Duodenal mucosa (tissue), 2 donors: ENCODE measurements around the gene WDR20.

ENCODE experiments used
- H3K27ac ChIP-seq: one replicate; pipeline ENCODE4 v1.7.0; 2013; ENCODE audit warnings: low read depth, low read length
- H3K27me3 ChIP-seq, 2 donors: one replicate each; pipeline ENCODE4 v1.7.0; 2013; ENCODE audit warnings: low read length in 2 of 2, control low read depth in 1 of 2; ENCODE audit not compliant: insufficient read depth in 2 of 2, control insufficient read depth in 1 of 2
- H3K36me3 ChIP-seq, 2 donors: one replicate each; pipeline ENCODE4 v1.7.0; 2013; ENCODE audit warnings: low read length in 2 of 2, control low read depth in 1 of 2; ENCODE audit not compliant: insufficient read depth in 2 of 2, control insufficient read depth in 1 of 2
- H3K4me1 ChIP-seq, 2 donors: one replicate each; pipeline ENCODE4 v1.7.0; 2013; ENCODE audit warnings: low read length in 2 of 2, control low read depth in 1 of 2; ENCODE audit not compliant: insufficient read depth in 2 of 2, control insufficient read depth in 1 of 2
- H3K4me3 ChIP-seq, 2 donors: one replicate each; pipeline ENCODE4 v1.7.0; 2013; ENCODE audit warnings: low read length in 2 of 2, low read depth in 1 of 2
- H3K9ac ChIP-seq, 2 donors: one replicate each; pipeline ENCODE4 v1.7.0; 2013; ENCODE audit warnings: low read length in 2 of 2, low read depth in 1 of 2
- H3K9me3 ChIP-seq, 2 donors: one replicate each; pipeline ENCODE4 v1.7.0; 2013; ENCODE audit warnings: low read length in 2 of 2, control low read depth in 1 of 2; ENCODE audit not compliant: control insufficient read depth in 1 of 2

WDR20 gene

GRCh38 chr14:102252834-102253801, 113.4 kb downstream of the WDR20 start:
- H3K4me1 ChIP-seq: no peaks in the 10 kb centered on the region
- H3K27ac ChIP-seq: no peak overlapping the region
- H3K9me3 ChIP-seq: no peaks in the 10 kb centered on the region
- H3K27me3 ChIP-seq: no peaks in the 10 kb centered on the region
- H3K9ac ChIP-seq: no peak overlapping the region
- H3K36me3 ChIP-seq: no peaks in the 10 kb centered on the region
- H3K4me3 ChIP-seq: no peak overlapping the region

GRCh38 chr14:102255401-102256190, 115.9 kb downstream of the WDR20 start:
- Histone ChIP-seq H3K4me3 (no peak overlapping the region), H3K27ac (no peak overlapping the region), H3K9ac (no peak overlapping the region), H3K4me1 (no peaks in the 10 kb centered on the region), H3K9me3 (no peaks in the 10 kb centered on the region), H3K36me3 (no peaks in the 10 kb centered on the region), H3K27me3 (no peaks in the 10 kb centered on the region)

- Histone ChIP-seq H3K9me3 (no peaks in the 10 kb centered on the region), H3K27ac (no peak overlapping the region)
Observed at GRCh38 chr14:102256716-102257115, 117.0 kb downstream of the WDR20 start.

GRCh38 chr14:102258136-102258535, 118.4 kb downstream of the WDR20 start:
- H3K36me3 ChIP-seq: no peaks in the 10 kb centered on the region
- no peak overlapping the region for H3K27ac ChIP-seq

More at GRCh38 chr14:102256716-102257115, 117.0 kb downstream of the WDR20 start:
- H3K4me1 ChIP-seq: no peaks in the 10 kb centered on the region
- H3K9ac ChIP-seq: no peak overlapping the region
- no peaks in the 10 kb centered on the region for H3K36me3 ChIP-seq
- H3K4me3 ChIP-seq: no peak overlapping the region
- no peaks in the 10 kb centered on the region for H3K27me3 ChIP-seq

More at GRCh38 chr14:102258136-102258535, 118.4 kb downstream of the WDR20 start:
- Histone ChIP-seq H3K4me3 (no peak overlapping the region), H3K9me3 (no peaks in the 10 kb centered on the region), H3K4me1 (no peaks in the 10 kb centered on the region), H3K27me3 (no peaks in the 10 kb centered on the region), H3K9ac (no peak overlapping the region)
